Ammon's horn (tissue), 1 donor: ENCODE data around the gene IL11.

Experiments used
- DNase-seq: peaks from one replicate; pipeline ENCODE4 v3.0.0-alpha.2; 2016; ENCODE audit warnings: low spot score

Gene IL11

DNA sequence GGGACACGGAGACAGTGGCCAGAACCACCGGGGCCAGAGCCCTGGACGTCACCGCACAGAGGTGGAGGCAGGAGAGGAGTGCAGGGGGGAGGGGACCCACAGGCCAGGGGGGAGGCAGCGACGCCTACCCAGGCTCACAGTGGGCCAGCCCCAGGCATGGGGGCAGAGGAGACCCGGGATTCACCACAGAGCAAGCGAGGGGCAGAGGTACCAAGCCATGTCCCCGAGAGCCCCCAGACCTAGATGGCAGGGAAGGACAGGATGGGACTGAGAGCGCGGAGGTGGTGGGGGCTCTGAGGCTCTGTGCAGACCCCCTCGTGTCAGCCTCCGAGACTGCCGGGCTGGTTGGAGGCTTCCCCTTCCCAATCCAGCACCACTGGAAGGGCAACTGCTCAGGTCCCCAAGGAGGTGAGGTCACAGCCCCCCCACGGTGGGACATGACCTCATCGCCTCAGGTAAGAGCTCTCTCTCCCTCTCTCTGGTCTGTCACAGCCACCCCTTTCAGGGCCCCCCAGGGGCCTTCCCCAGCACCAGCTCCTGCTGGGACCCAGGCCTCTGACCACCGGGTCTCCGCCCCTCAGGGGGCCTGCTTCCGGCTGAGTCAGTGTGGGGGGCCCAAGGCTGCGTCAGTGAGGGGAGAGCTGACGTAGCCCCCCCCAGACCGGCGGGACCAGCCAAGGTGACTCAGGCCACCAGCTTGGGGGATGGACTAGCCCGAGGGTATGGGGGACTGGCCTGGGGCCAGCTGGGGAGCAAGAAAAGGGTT is 2.2 kb upstream of the IL11 start:
- no peak for DNase-seq

DNA sequence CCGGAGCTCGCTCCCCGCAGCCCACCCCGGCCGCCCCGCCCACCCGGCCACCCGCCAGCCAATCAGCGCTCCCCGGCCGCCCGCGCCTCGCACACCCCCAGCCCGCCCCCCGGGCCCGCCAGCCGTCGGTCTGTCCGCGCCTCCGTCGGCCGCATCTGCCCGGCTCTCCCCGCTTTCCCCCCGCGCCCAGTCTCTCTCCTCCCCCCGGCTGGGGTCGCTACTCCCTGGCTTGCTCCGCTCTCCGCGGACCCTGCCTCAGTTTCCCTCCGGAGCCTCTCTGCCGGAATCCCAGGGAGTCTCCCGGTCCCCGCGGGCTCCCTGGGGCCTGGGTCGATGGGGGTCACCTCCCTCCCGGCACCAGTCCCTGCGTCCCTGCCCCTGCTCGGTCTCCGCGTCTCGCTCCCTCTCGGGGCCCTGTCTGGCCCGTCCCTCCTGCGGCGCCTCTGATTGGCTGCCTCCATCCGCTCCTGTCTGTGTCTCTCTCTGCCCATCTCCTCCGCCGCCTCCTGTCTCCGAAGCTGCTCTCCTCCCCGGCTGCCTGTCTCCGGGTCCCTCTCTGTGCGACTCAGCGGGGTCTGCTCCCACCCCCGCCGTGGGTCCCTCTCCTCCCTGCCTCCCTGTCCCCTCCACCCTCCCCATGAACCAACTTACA is 484 bp downstream of the IL11 start:
- DNase-seq = no peak

DNA sequence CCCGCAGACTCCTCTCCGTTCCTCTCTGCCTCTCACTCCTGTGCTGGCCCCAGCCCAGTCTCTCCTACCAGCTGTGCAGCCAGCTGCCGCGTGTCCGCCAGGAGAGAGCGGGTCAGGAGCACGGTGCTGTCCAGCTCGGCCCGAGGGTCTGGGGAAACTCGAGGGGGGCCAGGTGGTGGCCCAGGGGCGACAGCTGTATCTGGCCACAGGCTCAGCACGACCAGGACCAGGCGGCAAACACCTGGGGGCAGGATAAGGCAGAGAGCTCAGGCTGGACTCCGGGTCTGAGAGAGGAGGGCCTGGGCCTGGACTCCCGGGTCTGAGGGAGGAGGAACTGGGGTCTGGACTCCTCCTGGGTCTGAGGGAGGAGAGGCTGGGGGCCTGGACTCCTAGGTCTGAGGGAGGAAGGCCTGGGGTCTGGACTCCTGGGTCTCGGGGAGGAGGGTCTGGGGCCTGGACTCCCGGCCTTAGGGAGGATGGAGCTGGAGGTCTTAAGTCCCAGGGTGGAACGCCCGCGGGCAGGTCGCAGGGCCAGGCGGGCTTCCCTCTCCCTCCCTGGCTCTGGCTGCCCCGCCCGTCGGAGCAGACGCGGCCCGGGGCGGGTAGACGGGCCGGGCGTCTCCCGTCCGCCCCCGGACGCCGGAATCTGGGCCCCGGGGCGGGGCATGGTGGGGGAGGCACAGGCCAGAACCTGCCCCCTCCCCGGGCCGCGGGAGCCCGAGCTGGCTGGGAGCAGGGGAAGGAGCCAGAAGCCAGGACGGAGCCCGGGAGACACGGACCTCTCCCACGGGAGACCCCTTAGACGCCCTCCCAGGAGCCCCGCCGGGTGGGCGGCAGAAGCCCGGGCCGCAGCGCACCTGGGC is 1.3 kb downstream of the IL11 start:
- no peak for DNase-seq

DNA sequence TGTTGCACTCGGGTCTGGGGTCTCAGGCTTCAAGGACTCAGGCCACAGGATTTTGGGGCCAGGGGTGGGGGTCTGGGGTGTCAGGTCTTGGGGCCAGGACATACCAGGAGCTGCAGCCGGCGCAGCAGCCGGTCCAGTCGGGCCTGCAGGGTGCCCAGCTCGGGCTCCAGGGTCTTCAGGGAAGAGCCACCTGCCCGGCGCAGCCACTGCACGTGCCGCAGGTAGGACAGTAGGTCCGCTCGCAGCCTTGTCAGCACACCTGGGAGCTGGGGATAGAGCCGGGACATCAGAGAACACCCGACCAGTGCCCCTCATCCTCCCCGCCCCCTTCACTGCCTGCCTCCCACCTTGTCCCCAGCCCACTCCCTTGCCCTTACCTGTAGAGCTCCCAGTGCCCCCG is 2.2 kb downstream of the IL11 start:
- DNase-seq = no peak

DNA sequence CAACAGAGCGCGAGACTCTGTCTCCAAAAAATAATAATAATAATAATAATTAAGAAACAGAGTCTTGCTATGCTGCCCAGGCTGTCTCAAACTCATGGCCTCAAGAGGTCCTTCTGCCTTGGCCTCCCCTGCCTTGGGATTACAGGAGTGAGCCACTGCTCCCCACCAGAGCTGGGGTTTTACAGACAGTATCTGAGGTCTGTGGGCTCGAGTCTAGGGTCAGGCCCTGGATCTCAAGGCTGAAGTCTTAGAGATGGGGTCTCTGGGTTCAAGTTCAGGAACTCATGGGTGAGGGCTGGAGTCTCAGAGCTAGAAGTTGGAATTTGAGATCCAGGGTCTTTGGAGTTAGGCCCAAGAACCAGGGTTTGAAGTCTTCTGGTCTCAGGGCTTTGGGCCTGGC is 3.5 kb downstream of the IL11 start:
- no peak for DNase-seq

DNA sequence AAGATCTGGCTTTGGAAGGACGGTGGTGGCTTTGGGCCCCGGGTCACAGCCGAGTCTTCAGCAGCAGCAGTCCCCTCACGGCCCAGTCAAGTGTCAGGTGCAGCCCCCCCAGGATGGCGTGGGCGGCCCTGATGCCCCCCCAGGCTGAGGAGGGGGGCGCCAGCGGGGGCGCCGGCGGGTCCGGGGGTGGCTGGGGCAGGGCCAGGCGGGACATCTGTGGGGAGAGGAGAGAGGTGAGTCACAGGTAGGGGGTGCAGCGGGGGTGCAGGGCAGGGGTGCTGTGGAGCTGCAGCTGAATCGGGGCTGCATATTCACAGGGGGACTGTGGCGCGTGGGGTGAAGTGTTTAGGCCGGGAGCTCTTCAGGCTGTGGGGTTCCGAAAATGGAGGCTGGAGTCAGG is 4.3 kb downstream of the IL11 start:
- no peak for DNase-seq

DNA sequence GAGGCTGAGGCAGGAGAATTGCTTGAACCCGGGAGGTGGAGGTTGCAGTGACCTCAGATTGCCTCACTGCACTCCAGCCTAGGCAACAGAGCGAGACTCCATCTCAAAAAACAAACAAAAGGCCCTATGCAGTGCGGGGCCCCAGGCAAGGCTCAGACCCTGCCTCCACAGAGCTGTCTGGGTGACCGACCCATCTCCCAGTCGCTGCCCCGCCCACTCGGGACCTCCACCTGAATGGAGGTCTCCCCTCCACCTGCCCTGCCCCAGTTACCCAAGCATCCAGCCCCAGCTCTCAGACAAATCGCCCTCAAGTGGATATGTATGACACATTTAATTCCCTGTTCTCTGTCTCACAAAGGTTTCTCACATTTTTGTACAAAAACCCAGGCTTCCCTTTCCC is 5.0 kb downstream of the IL11 start:
- DNase-seq = no peak

DNA sequence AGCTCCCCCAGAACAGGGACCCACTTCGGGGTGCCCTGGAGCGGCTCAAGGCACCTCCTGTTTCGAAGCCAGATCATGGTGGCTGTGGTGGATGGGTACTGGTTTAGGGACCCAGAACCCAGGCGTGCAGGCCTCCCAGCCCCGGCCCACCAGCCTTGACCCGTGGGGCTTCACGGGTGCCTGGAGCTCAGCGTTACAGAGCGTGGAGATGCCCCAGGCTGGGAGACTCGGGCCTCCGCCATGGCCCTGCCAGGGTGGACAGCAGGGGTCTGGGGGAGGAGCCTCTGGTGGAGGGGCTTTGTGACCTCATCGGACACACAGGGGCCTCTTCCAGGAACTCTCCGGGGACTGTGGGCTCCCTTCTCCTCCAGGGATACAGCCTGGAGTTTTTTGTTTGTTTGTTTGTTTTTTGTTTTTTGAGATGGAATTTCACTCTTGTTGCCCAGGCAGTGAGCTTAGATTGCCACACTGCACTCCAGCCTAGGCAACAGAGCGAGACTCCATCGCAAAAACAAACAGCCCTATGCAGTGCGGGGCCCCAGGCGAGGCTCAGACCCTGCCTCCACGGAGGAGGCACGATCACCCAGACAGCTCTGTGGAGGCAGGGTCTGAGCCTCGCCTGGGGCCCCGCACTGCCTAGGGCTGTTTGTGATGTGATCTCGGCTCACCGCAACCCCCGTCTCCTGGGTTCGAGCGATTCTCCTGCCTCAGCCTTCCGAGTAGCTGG is 7.1 kb downstream of the IL11 start, which contains the start of gene GARIN5B:
Gene GARIN5B, minus strand, starts transcription at position 271 of the 727 bp plus-strand sequence. Its CDS starts 194 bp downstream, at position 77.
- no peak for DNase-seq

DNA sequence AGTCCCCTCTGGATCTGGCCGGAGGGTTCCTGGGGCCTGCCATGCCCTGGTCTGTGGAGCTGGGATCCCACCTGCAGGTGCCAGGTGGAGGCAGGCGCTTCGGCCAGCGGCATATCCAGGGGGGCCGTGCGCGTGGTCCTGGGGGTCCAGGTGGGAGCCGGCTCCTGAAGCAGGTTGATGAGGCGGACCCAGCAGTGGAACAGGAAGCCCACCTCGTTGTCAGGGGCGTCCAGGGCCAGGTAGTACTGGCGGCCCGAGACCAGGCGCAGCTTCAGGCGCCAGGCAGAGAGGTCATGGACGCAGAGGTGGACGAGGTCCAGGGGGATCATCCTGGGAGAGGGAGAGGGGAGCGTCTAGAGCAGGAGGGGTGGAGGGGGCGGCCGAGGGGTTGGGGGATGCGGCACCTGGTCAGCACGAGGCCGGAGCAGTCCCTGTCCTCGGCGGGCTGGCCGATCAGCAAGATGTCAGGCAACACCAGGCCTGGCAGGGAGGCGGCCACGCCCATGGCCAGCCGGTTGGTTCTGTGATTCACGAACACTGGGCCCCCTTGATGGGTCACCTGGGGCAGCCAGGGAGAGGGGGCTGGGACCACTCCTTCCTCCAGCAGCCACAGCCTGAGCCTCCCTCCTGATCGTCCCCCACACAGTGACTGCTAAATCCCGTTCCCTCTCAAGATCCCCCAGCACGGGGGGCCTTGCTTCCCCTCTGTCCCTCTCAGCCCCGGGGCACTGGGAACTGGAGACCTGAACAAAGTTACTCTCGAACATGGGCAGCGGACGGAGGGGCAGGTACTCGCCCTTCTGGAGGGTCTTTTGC is 7.9 kb downstream of the IL11 start:
- DNase-seq = no peak

DNA sequence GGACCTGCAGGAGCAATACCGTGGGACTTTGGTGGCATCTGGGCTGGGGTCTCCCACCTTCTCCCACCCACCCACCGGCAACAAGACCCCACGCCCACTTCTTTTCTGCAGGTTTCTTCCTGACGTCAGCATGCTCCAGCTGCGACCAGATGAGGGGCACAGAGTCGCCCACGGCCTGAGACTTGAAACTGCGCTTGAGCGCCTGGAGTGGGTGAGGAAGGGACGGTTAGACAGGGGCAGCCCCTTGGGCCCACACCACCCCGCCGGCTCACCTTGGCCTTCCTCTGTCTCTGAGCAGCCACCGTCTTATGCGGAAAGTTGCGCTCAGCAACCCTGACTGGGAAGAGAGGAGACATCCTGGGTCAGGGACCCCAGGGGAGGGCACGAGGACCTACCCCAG is 9.4 kb downstream of the IL11 start:
- no peak for DNase-seq

DNA sequence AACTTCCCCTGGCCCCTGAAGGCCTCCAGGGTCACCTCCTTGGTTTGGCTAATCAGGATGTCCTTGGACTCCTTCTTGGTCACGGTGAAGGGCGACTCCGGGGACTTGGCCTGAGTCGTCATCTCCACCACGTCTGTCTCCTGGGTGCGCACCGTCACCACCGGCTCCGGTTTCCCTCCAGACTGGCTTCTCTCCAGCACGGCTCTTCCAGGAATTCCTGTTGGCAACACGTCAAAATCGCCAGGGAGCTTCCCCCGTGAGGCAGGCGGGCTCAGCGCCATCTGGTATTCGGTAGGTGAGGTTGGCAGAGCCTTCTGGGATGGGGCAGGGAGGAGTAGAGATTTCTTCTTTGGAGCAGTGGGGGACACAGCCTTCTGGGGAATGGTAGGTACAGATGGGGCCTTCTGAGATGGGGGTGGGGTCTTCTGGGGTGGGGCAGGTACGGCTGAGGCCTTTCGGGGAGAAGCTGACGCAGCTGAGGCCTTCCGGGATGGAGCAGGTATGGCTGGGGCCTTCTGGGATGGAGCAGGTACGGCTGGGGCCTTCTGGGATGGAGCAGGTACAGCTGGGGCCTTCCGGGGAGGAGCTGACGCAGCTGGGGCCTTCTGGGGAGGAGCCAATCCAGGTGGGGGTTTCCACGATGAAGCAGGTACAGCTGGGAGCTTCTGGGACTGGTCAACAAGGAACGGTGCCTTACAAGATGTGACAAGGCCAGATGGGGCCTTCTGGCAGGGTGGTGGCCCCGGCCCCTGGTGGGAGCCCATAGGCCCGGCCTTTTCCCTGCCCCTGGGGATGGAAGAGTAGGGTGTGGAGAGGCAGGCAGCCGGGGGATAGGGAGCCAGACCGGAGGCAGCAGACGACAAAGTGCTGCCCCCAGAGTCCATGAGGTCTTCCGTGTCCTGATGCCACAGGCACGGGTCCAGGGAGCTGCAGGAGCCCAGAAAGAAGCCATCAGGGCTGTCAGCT is 11.0 kb downstream of the IL11 start:
- DNase-seq = no peak

DNA sequence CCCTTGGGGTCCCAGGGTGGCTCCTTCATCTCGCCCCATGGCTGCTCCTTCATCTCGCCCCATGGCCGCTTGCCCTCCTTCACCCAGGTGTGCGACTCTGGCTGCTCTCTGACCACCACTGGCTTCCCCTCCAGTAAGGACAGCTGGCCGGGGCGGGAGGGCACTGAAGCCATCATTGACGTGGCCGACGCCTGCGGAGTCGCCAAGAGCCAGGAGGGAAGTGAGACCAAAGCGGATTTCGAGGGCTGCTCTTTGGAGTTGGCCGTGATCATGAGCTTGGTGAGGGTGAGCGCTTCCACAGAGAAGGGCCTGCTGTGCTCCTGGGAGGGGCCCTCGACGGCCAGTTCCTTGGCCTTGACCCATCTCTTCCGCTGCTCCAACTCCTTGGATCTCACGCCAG is 11.8 kb downstream of the IL11 start:
- no peak for DNase-seq

DNA sequence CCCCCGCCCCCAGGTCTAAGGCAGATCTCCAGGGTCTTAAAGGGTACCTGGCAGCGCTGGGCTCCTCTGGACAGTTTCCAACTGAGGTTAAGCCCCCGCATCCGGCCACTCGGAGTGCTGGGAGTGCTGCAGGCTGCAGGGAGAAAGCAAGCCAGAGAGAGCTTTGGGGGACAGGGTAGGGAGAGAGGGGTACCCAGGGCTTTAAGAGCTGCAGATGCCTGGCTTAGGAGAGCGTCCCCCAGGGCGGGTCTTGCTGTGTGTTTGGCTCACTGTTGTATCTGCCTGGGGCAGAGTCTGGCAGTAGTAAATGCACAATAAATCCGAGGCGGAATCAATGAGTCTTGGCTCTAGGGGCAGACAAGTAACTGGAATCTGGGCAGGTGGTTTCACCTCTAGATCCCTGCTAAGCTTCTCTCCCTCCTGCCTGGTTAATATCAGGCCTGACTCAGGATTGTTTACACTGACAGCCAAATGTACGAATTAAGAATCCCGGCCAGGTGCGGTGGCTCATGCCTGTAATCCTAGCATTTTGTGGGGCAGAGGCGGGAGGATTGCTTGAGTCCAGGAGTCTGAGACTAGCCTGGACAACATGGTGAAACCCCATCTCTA is 14.9 kb downstream of the IL11 start:
- no peak for DNase-seq

DNA sequence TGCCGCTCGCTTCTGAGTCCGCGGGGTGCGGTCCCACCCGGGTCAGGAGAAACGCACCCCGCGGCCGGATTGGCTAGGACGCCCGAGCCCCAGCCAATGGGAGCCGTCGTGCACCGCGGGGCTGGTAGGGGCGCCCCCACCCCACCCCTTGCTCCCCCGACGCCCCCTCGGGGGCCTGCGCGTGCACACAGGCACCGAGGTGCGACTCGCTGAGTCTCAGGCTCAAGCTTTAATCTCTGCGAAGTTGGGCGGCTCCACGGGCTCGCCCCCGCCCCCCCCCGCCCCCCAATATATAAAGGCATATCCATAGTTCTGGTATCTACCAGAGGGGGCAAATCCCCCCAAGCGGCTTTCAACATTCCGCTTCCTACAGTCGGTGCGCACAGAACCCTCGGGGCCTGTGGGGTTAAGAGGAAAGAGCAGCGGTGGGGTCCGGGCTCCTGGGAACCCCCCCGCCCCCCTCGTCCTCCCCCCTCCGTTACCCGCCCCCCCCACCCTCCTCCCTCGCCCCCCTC is 15.5 kb downstream of the IL11 start, which contains the start of gene COX6B2:
Gene COX6B2, minus strand, starts transcription at position 22 of the 515 bp plus-strand sequence. CDS start 198 bp downstream, outside the sequence.
- no peak for DNase-seq

DNA sequence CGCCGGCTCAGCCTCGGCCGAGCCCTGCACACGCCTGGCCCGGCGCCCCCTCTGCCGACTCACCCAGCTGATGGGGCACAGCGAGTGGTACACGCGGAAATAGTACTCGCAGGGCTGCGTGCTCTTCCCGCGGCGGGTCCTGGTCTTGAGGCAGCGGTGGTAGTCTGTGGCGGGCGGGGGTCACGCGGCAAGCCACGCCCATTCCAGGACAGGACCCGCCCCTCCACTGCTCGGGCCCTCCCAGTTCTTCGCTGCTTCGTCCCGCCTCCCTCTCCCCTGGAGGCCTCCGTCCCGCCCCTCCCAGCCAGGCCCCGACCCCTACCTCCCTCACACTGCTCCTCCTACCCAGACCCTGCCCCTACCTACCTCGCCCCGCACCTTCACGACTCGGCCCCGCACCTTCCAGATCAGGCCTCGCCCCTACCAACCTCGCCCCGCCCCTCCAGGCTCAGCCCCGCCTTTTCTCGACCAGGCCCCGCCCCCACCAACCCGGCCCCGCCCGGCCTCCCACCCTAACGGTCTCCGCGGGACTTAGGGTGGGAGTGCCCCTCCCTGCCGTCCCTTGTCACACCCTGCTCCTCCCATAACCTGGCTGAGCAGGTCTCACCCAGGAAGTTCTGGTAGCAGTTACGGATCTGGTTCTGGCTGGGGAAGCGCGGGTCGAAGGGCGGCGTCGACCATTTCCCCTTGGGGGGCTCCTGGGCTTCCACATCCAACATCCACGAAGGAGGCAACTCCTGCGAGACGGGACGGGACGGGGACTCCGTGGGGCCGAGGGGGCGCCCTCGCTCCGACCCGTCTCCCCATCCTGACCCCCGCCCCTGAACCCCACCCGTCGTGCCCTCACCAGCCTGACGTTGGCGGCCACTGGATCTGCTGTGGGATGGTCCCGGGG is 16.2 kb downstream of the IL11 start:
- no peak for DNase-seq

DNA sequence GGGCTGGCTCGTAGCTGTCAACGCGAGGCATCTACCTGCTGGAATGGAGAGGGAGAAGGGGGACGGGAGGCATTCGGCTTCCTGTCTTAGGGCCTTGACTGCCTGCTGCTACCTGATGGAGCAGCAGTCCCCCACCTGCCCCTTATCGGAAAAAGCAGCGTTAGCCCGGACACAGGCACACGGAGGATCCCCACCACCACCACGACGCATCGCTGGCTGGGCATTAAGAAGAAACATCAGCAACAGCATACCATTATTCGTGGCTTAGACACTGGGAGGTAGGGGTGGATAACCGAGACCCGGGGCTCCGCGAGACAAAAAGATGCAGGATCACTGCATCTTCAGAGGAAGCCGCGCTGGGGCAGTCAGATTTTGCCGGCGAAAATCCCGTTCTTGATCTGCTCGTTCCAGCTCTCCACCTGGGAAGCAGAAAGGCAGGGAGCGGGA is 16.9 kb downstream of the IL11 start:
- DNase-seq = no peak

DNA sequence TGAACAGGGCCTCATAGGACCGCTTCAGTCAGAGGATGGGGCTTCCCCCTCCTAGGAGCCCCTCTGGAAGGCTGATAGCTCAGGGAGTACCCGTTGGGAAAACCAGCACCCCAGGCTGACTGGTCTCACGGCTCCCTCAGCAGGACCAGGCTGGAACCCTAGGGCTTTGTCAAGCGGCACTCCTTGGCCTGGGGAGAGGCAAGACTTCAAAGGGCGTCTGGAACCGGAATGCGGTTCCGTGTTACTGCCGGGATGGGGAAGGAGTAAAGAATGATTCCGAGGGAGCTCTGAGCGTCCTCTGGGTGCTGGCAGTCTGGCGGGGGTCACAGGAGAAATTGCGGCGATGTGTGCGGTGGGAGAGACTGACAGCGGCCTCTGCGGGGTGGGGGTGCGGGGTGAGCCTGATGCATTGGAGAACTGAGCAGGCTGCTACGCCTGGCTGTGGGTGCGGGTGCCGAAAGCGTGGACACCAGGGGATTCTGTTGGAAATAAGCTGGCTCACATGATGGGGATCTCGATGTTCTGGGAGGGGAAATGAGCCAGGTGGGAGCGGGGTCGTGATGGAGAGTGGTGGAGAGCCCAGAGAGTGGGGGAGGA is 17.6 kb downstream of the IL11 start:
- DNase-seq = no peak

DNA sequence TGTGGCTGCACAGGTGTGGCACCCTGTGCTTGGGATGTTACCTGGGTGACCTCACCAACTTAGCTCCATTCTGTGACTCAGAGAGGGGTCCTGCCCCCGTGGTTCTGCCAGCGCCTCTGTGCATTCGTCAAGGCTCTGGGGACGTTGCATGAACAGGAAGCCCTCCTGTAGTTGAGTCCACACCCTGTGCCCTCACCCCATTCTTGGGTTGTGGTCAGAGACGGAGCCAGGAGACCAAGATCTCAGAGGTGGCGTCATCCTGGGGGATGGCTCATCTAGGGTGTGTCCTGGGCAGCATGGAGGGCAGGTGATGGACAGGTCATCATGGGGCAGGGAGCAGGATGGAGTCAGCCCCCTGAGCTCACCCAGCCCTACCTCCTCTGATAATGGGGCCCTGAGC is 18.2 kb downstream of the IL11 start:
- no peak for DNase-seq
